ENCODE data around the gene AFAP1L1. TPM values are rescaled to one million over a fixed set of nuclear protein-coding genes. Genes with fewer than 3 reads are reported as not detected.

The AFAP1L1 gene
- total RNA-seq, 1 donor from 2014 or later, result 2.3 TPM

GRCh38 chr5:149358868-149359495 lies 87.3 kb downstream of the AFAP1L1 start:
- no peak for TF ChIP-seq CTCF (IDR thresholded peaks at IDR 0.05)
- Mint-ChIP-seq H3K9me3 (ENCODE audit: unreplicated experiment) (no peaks in the 10 kb centered on the region), H3K4me3 (ENCODE audit: unreplicated experiment) (peak overlapping the region; percentile 3), H3K36me3 (ENCODE audit: unreplicated experiment) (peaks cover 5% of the 10 kb centered on the region), H3K27ac (ENCODE audit: unreplicated experiment) (no peak overlapping the region), H3K27me3 (ENCODE audit: unreplicated experiment) (no peaks in the 10 kb centered on the region), H3K4me1 (ENCODE audit: unreplicated experiment) (peaks cover 8% of the 10 kb centered on the region)
- DNase-seq (ENCODE audit: extremely low spot score, unreplicated experiment), result no peak

- peaks cover 8% of the 10 kb centered on the region for H3K4me1 Mint-ChIP-seq (ENCODE audit: unreplicated experiment)
- no peak for TF ChIP-seq CTCF (IDR thresholded peaks at IDR 0.05)
- H3K27ac Mint-ChIP-seq (ENCODE audit: unreplicated experiment), result no peak overlapping the region
- peaks cover under 1% of the 10 kb centered on the region for H3K36me3 Mint-ChIP-seq (ENCODE audit: unreplicated experiment)
- H3K27me3 Mint-ChIP-seq (ENCODE audit: unreplicated experiment), result no peaks in the 10 kb centered on the region
- DNase-seq (ENCODE audit: extremely low spot score, unreplicated experiment), result no peak
- H3K9me3 Mint-ChIP-seq (ENCODE audit: unreplicated experiment), result no peaks in the 10 kb centered on the region
- no peak overlapping the region for H3K4me3 Mint-ChIP-seq (ENCODE audit: unreplicated experiment)
These were observed 88.6 kb downstream of the AFAP1L1 start for GRCh38 chr5:149360272-149360671.

GRCh38 chr5:149362541-149362940 lies 90.9 kb downstream of the AFAP1L1 start:
- Mint-ChIP-seq H3K9me3 (ENCODE audit: unreplicated experiment) (no peaks in the 10 kb centered on the region), H3K4me3 (ENCODE audit: unreplicated experiment) (no peak overlapping the region), H3K27me3 (ENCODE audit: unreplicated experiment) (no peaks in the 10 kb centered on the region), H3K36me3 (ENCODE audit: unreplicated experiment) (no peaks in the 10 kb centered on the region), H3K27ac (ENCODE audit: unreplicated experiment) (no peak overlapping the region), H3K4me1 (ENCODE audit: unreplicated experiment) (peaks cover 7% of the 10 kb centered on the region)
- TF ChIP-seq CTCF (IDR thresholded peaks at IDR 0.05), result no peak
- peak; percentile 68 for DNase-seq (ENCODE audit: extremely low spot score, unreplicated experiment)

GRCh38 chr5:149363358-149363757 lies 91.7 kb downstream of the AFAP1L1 start:
- Mint-ChIP-seq H3K4me1 (ENCODE audit: unreplicated experiment) (peaks cover 4% of the 10 kb centered on the region), H3K9me3 (ENCODE audit: unreplicated experiment) (no peaks in the 10 kb centered on the region), H3K27ac (ENCODE audit: unreplicated experiment) (no peak overlapping the region), H3K4me3 (ENCODE audit: unreplicated experiment) (no peak overlapping the region), H3K36me3 (ENCODE audit: unreplicated experiment) (no peaks in the 10 kb centered on the region), H3K27me3 (ENCODE audit: unreplicated experiment) (no peaks in the 10 kb centered on the region)
- peak; percentile 21 for DNase-seq (ENCODE audit: extremely low spot score, unreplicated experiment)
- no peak for TF ChIP-seq CTCF (IDR thresholded peaks at IDR 0.05)

GRCh38 chr5:149363936-149364335 lies 92.3 kb downstream of the AFAP1L1 start:
- Mint-ChIP-seq H3K4me3 (ENCODE audit: unreplicated experiment) (no peak overlapping the region), H3K27ac (ENCODE audit: unreplicated experiment) (no peak overlapping the region), H3K4me1 (ENCODE audit: unreplicated experiment) (peaks cover 2% of the 10 kb centered on the region), H3K9me3 (ENCODE audit: unreplicated experiment) (no peaks in the 10 kb centered on the region), H3K27me3 (ENCODE audit: unreplicated experiment) (no peaks in the 10 kb centered on the region), H3K36me3 (ENCODE audit: unreplicated experiment) (no peaks in the 10 kb centered on the region)
- DNase-seq (ENCODE audit: extremely low spot score, unreplicated experiment), result peak; percentile 75
- no peak for TF ChIP-seq CTCF (IDR thresholded peaks at IDR 0.05)
